NB4 (cell line): ENCODE results near the gene ZSCAN12.
"Not testable (repeated sequence)": the region's sequence is repeated elsewhere in the genome, so short reads cannot be mapped to it uniquely, and the experiment has no call there.

Experiments used
- DNase-seq: peaks from one replicate; pipeline ENCODE4 v3.0.0; 2010; ENCODE audit warnings: low read depth
- H3K4me3 ChIP-seq: one replicate; pipeline ENCODE4 v1.5.1; 2011; ENCODE audit warnings: mild to moderate bottlenecking, low read depth, low read length, moderate library complexity
- CTCF ChIP-seq: IDR thresholded peaks from one replicate; pipeline ENCODE4 v1.5.1; 2012; ENCODE audit warnings: low read depth, low read length
- MAX ChIP-seq: IDR thresholded peaks from 2 replicates; pipeline ENCODE4 v1.6.1; 2011; ENCODE audit warnings: low read depth, low read length
- MYC ChIP-seq: IDR thresholded peaks from 2 replicates; pipeline ENCODE4 v1.6.1; 2011; ENCODE audit warnings: low read depth, low read length
- POLR2A ChIP-seq: IDR thresholded peaks from 2 replicates; pipeline ENCODE4 v1.6.1; 2011; ENCODE audit warnings: mild to moderate bottlenecking; ENCODE audit not compliant: insufficient read length; ENCODE audit errors: extremely low read depth

Gene ZSCAN12

GRCh38 chr6:28399350-28400121 lies at the start of gene ZSCAN12:
TSS of gene ZSCAN12 (minus strand) at chr6:28399747. CDS start at chr6:28398405, 1,342 bp downstream.
- peak within 1 kb of the TSS; percentile 93 for H3K4me3 ChIP-seq
- TF ChIP-seq MAX, result peak; percentile 48
- peak; percentile 63 for TF ChIP-seq CTCF
- TF ChIP-seq MYC, result peak; percentile 60
- TF ChIP-seq POLR2A, result peak; percentile 67
- peak; percentile 95 for DNase-seq

- no peak for DNase-seq
- TF ChIP-seq MYC, result no peak
- no peak for TF ChIP-seq POLR2A
- TF ChIP-seq MAX, result no peak
- no peak for TF ChIP-seq CTCF
Observed at GRCh38 chr6:28449056-28449455, 49.5 kb upstream of the ZSCAN12 start.

GRCh38 chr6:28447512-28447906 lies 48.0 kb upstream of the ZSCAN12 start:
- H3K4me3 ChIP-seq, result peak overlapping the region; percentile 78
- not testable (repeated sequence) for DNase-seq

More at GRCh38 chr6:28449056-28449455, 49.5 kb upstream of the ZSCAN12 start:
- H3K4me3 ChIP-seq, result no peak overlapping the region

- H3K4me3 ChIP-seq, result peak overlapping the region; percentile 78
- DNase-seq, result peak; percentile 73
- TF ChIP-seq MYC (no peak), POLR2A (peak; percentile 32), CTCF (no peak)
Observed at GRCh38 chr6:28446818-28447511, 47.4 kb upstream of the ZSCAN12 start.

GRCh38 chr6:28444759-28445158 lies 45.2 kb upstream of the ZSCAN12 start:
- DNase-seq, H3K4me3 ChIP-seq: not testable (repeated sequence)

GRCh38 chr6:28443112-28443773 lies 43.7 kb upstream of the ZSCAN12 start, which contains the start of gene ZSCAN23:
TSS of gene ZSCAN23 (minus strand) at chr6:28443491. CDS start at chr6:28436266, 7,225 bp downstream.
- peak; percentile 95 for DNase-seq
- TF ChIP-seq CTCF (no peak), MAX (peak; percentile 82), MYC (peak; percentile 86), POLR2A (peak; percentile 76)
- H3K4me3 ChIP-seq, result peak within 1 kb of the TSS; percentile 89
